HepG2 (cell line): ENCODE results near the gene HNRNPUL2. TPM values are rescaled to one million over a fixed set of nuclear protein-coding genes. Genes with fewer than 3 reads are reported as not detected.

Experiments used
- AKAP8 ChIP-seq: sonication (generic); formaldehyde crosslinking; IDR thresholded peaks from 2 replicates; pipeline ENCODE4 v1.5.1; 2020; ENCODE audit warnings: mild to moderate bottlenecking, missing genetic modification reagents
- CSRNP1 ChIP-seq: sonication (generic); formaldehyde crosslinking; IDR thresholded peaks from 2 replicates; pipeline ENCODE4 v1.8.1; 2023; ENCODE audit warnings: mild to moderate bottlenecking, missing genetic modification reagents
- KDM2A ChIP-seq: sonication (generic); formaldehyde crosslinking; IDR thresholded peaks from 2 replicates; pipeline ENCODE4 v1.4.0; 2020; ENCODE audit warnings: low read depth, missing genetic modification reagents, borderline replicate concordance
- KDM5A ChIP-seq: fragments of 200-600 bp; sonication (generic); IDR thresholded peaks from 2 replicates; pipeline ENCODE4 v1.7.0; 2018; ENCODE audit warnings: antibody characterized with exemption, mild to moderate bottlenecking, low read length, borderline replicate concordance
- MBNL3 ChIP-seq: fragments of 250-450 bp; sonication (Bioruptor Pico); conservative IDR thresholded peaks from 2 replicates; pipeline ENCODE4 v1.8.0; 2022; ENCODE audit warnings: mild to moderate bottlenecking, inconsistent platforms
- MTA1 ChIP-seq: sonication (generic); formaldehyde crosslinking; IDR thresholded peaks from 2 replicates; pipeline ENCODE4 v1.4.0; 2020; ENCODE audit warnings: missing genetic modification reagents, mild to moderate bottlenecking, borderline replicate concordance
- POLR2G ChIP-seq: fragments of 200-400 bp; formaldehyde crosslinking; IDR thresholded peaks from 2 replicates; pipeline ENCODE4 v1.6.1; 2018; ENCODE audit warnings: mild to moderate bottlenecking, low read depth, low read length, moderate library complexity
- ZBTB46 ChIP-seq: sonication (generic); formaldehyde crosslinking; IDR thresholded peaks from 2 replicates; pipeline ENCODE4 v1.4.0; 2020; ENCODE audit warnings: mild to moderate bottlenecking, missing genetic modification reagents, borderline replicate concordance
- ZNF335 ChIP-seq: sonication (generic); formaldehyde crosslinking; IDR thresholded peaks from 2 replicates; pipeline ENCODE4 v1.4.0; 2020; ENCODE audit warnings: missing genetic modification reagents
- ZNF484 ChIP-seq: sonication (generic); formaldehyde crosslinking; IDR thresholded peaks from 2 replicates; pipeline ENCODE4 v1.5.1; 2020; ENCODE audit warnings: mild to moderate bottlenecking, low read depth, missing genetic modification reagents, borderline replicate concordance
- ZNF546 ChIP-seq: sonication (generic); formaldehyde crosslinking; conservative IDR thresholded peaks from 2 replicates; pipeline ENCODE4 v1.8.1; 2023; ENCODE audit warnings: mild to moderate bottlenecking, missing genetic modification reagents
- ZNF746 ChIP-seq: sonication (generic); formaldehyde crosslinking; IDR thresholded peaks from 2 replicates; pipeline ENCODE4 v1.8.0; 2022; ENCODE audit warnings: mild to moderate bottlenecking, missing genetic modification reagents
- polyA plus RNA-seq, 8 experiments: library from polyadenylated mRNA; depleted of rRNA in 3 of 8; stranded (reverse) in 7 of 8; unstranded in 1 of 8; fragments of >200 nt; fragmentation: Illumina TruSeq in 4 of 8; extraction: Trizol in 4 of 8; gene quantifications; 2 replicates each; pipeline versions ENCODE4 v1.2.1 to v1.2.3, GENCODE V29; 2011 to 2016; ENCODE audit warnings: low read depth in 4 of 8, missing spikeins in 1 of 8, mixed read lengths in 1 of 8; ENCODE audit not compliant: insufficient read depth in 1 of 8
- total RNA-seq, 5 experiments: library from RNA; depleted of rRNA; stranded (reverse); fragments of >200 nt; fragmentation: Illumina TruSeq; extraction: Trizol; gene quantifications; 2 replicates each; pipeline ENCODE4 v1.2.3, GENCODE V29; 2016; ENCODE audit warnings: low read depth in 1 of 5
- TF ChIP-seq, protein P1 (sequence below): sonication (generic); formaldehyde crosslinking; IDR thresholded peaks from 2 replicates; pipeline ENCODE4 v1.9.0; 2021; ENCODE audit warnings: mild to moderate bottlenecking, missing genetic modification reagents
- TF ChIP-seq, protein P2 (sequence below): IDR thresholded peaks from 2 replicates; pipeline ENCODE4 v1.6.1; 2016; ENCODE audit warnings: missing biosample characterization, missing genetic modification reagents, low read depth
- TF ChIP-seq, protein P3 (sequence below): sonication (generic); formaldehyde crosslinking; conservative IDR thresholded peaks from 2 replicates; pipeline ENCODE4 v1.4.0; 2020; ENCODE audit warnings: missing genetic modification reagents

HNRNPUL2 gene
- total and polyA plus RNA-seq, 2 of the 13 experiments (the other 11 are each of a cell fraction or from before 2014, with no cell fraction given): 8.4 to 9.6 TPM

DNA sequence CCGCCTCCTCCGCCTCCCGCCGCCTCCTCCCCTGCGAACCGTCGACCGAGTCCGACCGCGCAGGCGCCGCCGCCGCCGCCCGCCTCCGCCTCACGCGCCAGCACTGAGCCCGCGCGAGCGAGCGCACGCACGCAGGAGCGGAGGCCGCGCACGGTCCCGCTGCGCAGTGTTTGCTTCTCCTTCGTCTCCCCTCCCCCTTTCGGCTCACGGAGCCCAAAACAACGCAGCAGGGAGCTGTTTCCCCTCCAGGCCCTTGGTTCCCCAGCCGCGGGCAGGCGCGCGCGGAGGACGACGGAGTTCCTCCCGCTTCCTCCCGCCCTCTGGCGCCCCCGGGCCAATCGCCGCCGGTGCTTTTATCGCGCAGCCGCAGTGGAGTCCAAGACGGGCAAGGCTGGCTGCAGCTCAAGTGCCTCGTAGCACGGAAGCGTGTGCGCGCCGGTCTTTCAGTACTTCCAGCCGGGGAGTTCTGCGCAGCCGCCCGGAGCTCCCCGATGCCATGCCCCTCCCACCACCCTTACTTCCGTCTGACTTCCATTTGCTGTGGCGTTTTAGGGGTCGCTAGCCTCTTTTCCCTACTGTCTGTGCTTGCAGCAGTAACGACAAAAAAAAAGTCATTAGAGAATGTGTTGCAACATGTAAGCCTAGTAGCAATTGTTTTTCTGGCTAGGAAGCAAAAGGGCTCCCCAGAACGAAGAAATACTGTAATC is at the start of gene HNRNPUL2 (continued):
- no peak; the same call in 1 of the 2 replicates for TF ChIP-seq ZNF746 (CRISPR knock-in tag)
- no peak for TF ChIP-seq MTA1
- peak; percentile 84 for TF ChIP-seq ZNF335
- peak; percentile 94 for TF ChIP-seq POLR2G
- peak; percentile 84 for TF ChIP-seq KDM2A (CRISPR knock-in tag)
- TF ChIP-seq, protein P1, sequence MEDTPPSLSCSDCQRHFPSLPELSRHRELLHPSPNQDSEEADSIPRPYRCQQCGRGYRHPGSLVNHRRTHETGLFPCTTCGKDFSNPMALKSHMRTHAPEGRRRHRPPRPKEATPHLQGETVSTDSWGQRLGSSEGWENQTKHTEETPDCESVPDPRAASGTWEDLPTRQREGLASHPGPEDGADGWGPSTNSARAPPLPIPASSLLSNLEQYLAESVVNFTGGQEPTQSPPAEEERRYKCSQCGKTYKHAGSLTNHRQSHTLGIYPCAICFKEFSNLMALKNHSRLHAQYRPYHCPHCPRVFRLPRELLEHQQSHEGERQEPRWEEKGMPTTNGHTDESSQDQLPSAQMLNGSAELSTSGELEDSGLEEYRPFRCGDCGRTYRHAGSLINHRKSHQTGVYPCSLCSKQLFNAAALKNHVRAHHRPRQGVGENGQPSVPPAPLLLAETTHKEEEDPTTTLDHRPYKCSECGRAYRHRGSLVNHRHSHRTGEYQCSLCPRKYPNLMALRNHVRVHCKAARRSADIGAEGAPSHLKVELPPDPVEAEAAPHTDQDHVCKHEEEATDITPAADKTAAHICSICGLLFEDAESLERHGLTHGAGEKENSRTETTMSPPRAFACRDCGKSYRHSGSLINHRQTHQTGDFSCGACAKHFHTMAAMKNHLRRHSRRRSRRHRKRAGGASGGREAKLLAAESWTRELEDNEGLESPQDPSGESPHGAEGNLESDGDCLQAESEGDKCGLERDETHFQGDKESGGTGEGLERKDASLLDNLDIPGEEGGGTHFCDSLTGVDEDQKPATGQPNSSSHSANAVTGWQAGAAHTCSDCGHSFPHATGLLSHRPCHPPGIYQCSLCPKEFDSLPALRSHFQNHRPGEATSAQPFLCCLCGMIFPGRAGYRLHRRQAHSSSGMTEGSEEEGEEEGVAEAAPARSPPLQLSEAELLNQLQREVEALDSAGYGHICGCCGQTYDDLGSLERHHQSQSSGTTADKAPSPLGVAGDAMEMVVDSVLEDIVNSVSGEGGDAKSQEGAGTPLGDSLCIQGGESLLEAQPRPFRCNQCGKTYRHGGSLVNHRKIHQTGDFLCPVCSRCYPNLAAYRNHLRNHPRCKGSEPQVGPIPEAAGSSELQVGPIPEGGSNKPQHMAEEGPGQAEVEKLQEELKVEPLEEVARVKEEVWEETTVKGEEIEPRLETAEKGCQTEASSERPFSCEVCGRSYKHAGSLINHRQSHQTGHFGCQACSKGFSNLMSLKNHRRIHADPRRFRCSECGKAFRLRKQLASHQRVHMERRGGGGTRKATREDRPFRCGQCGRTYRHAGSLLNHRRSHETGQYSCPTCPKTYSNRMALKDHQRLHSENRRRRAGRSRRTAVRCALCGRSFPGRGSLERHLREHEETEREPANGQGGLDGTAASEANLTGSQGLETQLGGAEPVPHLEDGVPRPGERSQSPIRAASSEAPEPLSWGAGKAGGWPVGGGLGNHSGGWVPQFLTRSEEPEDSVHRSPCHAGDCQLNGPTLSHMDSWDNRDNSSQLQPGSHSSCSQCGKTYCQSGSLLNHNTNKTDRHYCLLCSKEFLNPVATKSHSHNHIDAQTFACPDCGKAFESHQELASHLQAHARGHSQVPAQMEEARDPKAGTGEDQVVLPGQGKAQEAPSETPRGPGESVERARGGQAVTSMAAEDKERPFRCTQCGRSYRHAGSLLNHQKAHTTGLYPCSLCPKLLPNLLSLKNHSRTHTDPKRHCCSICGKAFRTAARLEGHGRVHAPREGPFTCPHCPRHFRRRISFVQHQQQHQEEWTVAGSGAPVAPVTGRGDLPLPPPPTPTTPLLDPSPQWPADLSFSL (CRISPR knock-in tag): no peak
- TF ChIP-seq ZNF484 (CRISPR knock-in tag): no peak
- TF ChIP-seq, protein P2, sequence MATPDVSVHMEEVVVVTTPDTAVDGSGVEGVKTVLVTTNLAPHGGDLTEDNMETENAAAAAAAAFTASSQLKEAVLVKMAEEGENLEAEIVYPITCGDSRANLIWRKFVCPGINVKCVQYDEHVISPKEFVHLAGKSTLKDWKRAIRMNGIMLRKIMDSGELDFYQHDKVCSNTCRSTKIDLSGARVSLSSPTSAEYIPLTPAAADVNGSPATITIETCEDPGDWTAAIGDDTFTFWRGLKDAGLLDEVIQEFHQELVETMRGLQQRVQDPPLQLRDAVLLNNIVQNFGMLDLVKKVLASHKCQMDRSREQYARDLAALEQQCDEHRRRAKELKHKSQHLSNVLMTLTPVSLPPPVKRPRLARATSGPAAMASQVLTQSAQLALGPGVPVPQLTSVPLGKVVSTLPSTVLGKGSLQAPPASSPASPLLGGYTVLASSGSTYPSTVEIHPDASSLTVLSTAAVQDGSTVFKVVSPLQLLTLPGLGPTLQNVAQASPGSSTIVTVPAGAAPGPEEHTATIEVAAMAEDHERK: peak; percentile 69
- TF ChIP-seq CSRNP1 (CRISPR knock-in tag): peak; percentile 94
- no peak for TF ChIP-seq ZBTB46 (CRISPR knock-in tag)
- TF ChIP-seq, protein P3, sequence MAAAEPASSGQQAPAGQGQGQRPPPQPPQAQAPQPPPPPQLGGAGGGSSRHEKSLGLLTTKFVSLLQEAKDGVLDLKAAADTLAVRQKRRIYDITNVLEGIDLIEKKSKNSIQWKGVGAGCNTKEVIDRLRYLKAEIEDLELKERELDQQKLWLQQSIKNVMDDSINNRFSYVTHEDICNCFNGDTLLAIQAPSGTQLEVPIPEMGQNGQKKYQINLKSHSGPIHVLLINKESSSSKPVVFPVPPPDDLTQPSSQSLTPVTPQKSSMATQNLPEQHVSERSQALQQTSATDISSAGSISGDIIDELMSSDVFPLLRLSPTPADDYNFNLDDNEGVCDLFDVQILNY (CRISPR knock-in tag): no peak; the same call in none of the 2 replicates
- no peak for TF ChIP-seq MBNL3 (CRISPR knock-in tag)
- TF ChIP-seq KDM5A: no peak; the same call in 1 of the 2 replicates
- no peak; the same call in 1 of the 2 replicates for TF ChIP-seq ZNF546 (CRISPR knock-in tag)
- TF ChIP-seq AKAP8: peak; percentile 51; the same call in 1 of the 2 replicates
